GM10248 (cell line): ENCODE results near the gene CA6.
"Not testable (repeated sequence)": the region's sequence is repeated elsewhere in the genome, so short reads cannot be mapped to it uniquely, and the experiment has no call there.

ENCODE experiments used
- CTCF ChIA-PET: fragments of 300-600 bp; sonication (Branson Sonifier 250); formaldehyde crosslinking; extraction: SDS; loops from one replicate; lab custom pipeline; 2021; ENCODE audit warnings: antibody characterized with exemption; lab: Yijun Ruan, JAX
- POLR2A ChIA-PET: fragments of 350-650 bp; sonication (Branson Sonifier 250); formaldehyde crosslinking; extraction: SDS; loops from one replicate; lab custom pipeline; 2020; ENCODE audit warnings: antibody characterized with exemption; lab: Yijun Ruan, JAX
- DNase-seq: peaks from one replicate; pipeline ENCODE4 v3.0.0; 2012; ENCODE audit errors: extremely low spot score
- CTCF ChIP-seq: IDR thresholded peaks from 2 replicates; pipeline ENCODE4 v1.5.1; 2012; ENCODE audit warnings: mild to moderate bottlenecking, low read depth; ENCODE audit errors: extremely low read depth, missing control alignments, control extremely low read depth

Gene CA6

GRCh38 chr1:8945568-8945967 is at the start of gene CA6:
CA6 (plus strand) TSS chr1:8945868; CDS start chr1:8945887, 19 bp downstream.
- POLR2A ChIA-PET = no interaction called here
- CTCF ChIA-PET = interaction anchor here (1.0 to 1.3 kb wide), 2 partner anchors 18 to 43 kb away, joined by 3 read pairs; no protein-coding TSS in a partner anchor
- no peak for DNase-seq
- no peak for TF ChIP-seq CTCF

- DNase-seq = not testable (repeated sequence)
- CTCF ChIA-PET = interaction anchor here (1.0 kb wide), 1 partner anchor 17 kb away, joined by 4 read pairs; no protein-coding TSS in a partner anchor
- POLR2A ChIA-PET = interaction anchor here (0.5 kb wide), 1 partner anchor 282 kb away, joined by 7 read pairs; no protein-coding TSS in a partner anchor
Observed at GRCh38 chr1:8896775-8897174, 48.9 kb upstream of the CA6 start.

GRCh38 chr1:8897505-8897904 is 48.2 kb upstream of the CA6 start:
- POLR2A ChIA-PET, DNase-seq: not testable (repeated sequence)
- CTCF ChIA-PET = interaction anchor here (1.2 kb wide), 1 partner anchor 20 kb away, joined by 4 read pairs; no protein-coding TSS in a partner anchor

GRCh38 chr1:8898418-8898817 is 47.2 kb upstream of the CA6 start:
- CTCF ChIA-PET = interaction anchor here (0.7 to 2.1 kb wide), 6 partner anchors 9 to 107 kb away, joined by 3 to 8 read pairs (median 4); no protein-coding TSS in a partner anchor
- POLR2A ChIA-PET = interaction anchor here (0.6 kb wide), 2 partner anchors 578 to 719 kb away, joined by 3 to 4 read pairs; no protein-coding TSS in a partner anchor

GRCh38 chr1:8899046-8899445 is 46.6 kb upstream of the CA6 start:
- ChIA-PET POLR2A (interaction anchor here (0.6 kb wide), 2 partner anchors 577 to 718 kb away, joined by 3 to 4 read pairs; no protein-coding TSS in a partner anchor), CTCF (interaction anchor here (0.7 to 2.1 kb wide), 5 partner anchors 8 to 106 kb away, joined by 3 to 8 read pairs (median 3); no protein-coding TSS in a partner anchor)
- DNase-seq = no peak
- no peak for TF ChIP-seq CTCF

More at GRCh38 chr1:8898418-8898817, 47.2 kb upstream of the CA6 start:
- not testable (repeated sequence) for DNase-seq

- POLR2A ChIA-PET = interaction anchor here (0.8 kb wide), 1 partner anchor 22 kb away, joined by 3 read pairs; the partner anchor contains the start of gene ENO1
Observed at GRCh38 chr1:8900684-8901083, 45.0 kb upstream of the CA6 start.

GRCh38 chr1:8902765-8903164 is 42.9 kb upstream of the CA6 start:
- DNase-seq = no peak
- no peak for TF ChIP-seq CTCF
- POLR2A ChIA-PET = no interaction called here
- CTCF ChIA-PET = interaction anchor here (1.5 to 2.0 kb wide), 2 partner anchors 42 to 85 kb away, joined by 3 to 4 read pairs; no protein-coding TSS in a partner anchor

More at GRCh38 chr1:8900684-8901083, 45.0 kb upstream of the CA6 start:
- CTCF ChIA-PET = interaction anchor here (0.6 kb wide), 1 partner anchor 104 kb away, joined by 4 read pairs; no protein-coding TSS in a partner anchor
- not testable (repeated sequence) for DNase-seq

- no peak for TF ChIP-seq CTCF
- DNase-seq = no peak
- CTCF ChIA-PET = interaction anchor here (1.5 to 2.0 kb wide), 2 partner anchors 43 to 84 kb away, joined by 3 to 4 read pairs; no protein-coding TSS in a partner anchor
- POLR2A ChIA-PET = no interaction called here
Observed at GRCh38 chr1:8903410-8903809, 42.3 kb upstream of the CA6 start.
